ENCODE data around the gene HBD.

- no peak for TF ChIP-seq CTCF (IDR thresholded peaks at IDR 0.05)
- TF ChIP-seq POLR2AphosphoS5 (IDR thresholded peaks at IDR 0.05; ENCODE audit: low read depth, low read length), result no peak
- no peak for TF ChIP-seq REST (IDR thresholded peaks at IDR 0.05; ENCODE audit: insufficient read depth in 1 of 2, low read depth in 2 of 2, low read length in 1 of 2)
- no peak for TF ChIP-seq SIN3A (IDR thresholded peaks at IDR 0.05; ENCODE audit: borderline replicate concordance, insufficient read depth, low read depth, low read length)
Observed at GRCh38 chr11:5267033-5267563, 32.8 kb upstream of the HBD start.
